IPS-11a (cell line): ENCODE measurements around the gene LDLRAD2.
"Not testable (repeated sequence)": the region's sequence is repeated elsewhere in the genome, so short reads cannot be mapped to it uniquely, and the experiment has no call there.

Source experiments
- H3K4me3 ChIP-seq: one replicate; pipeline ENCODE4 v1.5.1; 2013; ENCODE audit warnings: low read depth, low read length, control low read depth

The LDLRAD2 gene

GRCh38 chr1:21823980-21824702 is 12.1 kb downstream of the LDLRAD2 start:
- no peak overlapping the region for H3K4me3 ChIP-seq

- H3K4me3 ChIP-seq, result no peak overlapping the region
Measured at GRCh38 chr1:21824926-21825325, 12.9 kb downstream of the LDLRAD2 start.

- H3K4me3 ChIP-seq, result no peak overlapping the region
Measured at GRCh38 chr1:21825393-21825792, 13.3 kb downstream of the LDLRAD2 start.

- not testable (repeated sequence) for H3K4me3 ChIP-seq
Measured at GRCh38 chr1:21826694-21827093, 14.6 kb downstream of the LDLRAD2 start.

GRCh38 chr1:21827141-21827679 is 15.1 kb downstream of the LDLRAD2 start:
- H3K4me3 ChIP-seq, result no peak overlapping the region

- no peak overlapping the region for H3K4me3 ChIP-seq
Measured at GRCh38 chr1:21828075-21828474, 16.0 kb downstream of the LDLRAD2 start.

GRCh38 chr1:21828506-21829210 is 16.6 kb downstream of the LDLRAD2 start:
- no peak overlapping the region for H3K4me3 ChIP-seq

GRCh38 chr1:21829294-21829693 is 17.2 kb downstream of the LDLRAD2 start:
- no peak overlapping the region for H3K4me3 ChIP-seq

GRCh38 chr1:21830792-21831453 is 18.9 kb downstream of the LDLRAD2 start:
- H3K4me3 ChIP-seq, result no peak overlapping the region

- H3K4me3 ChIP-seq, result no peak overlapping the region
Measured at GRCh38 chr1:21831454-21831970, 19.4 kb downstream of the LDLRAD2 start.

GRCh38 chr1:21833392-21833976 is 21.4 kb downstream of the LDLRAD2 start:
- H3K4me3 ChIP-seq, result no peak overlapping the region

GRCh38 chr1:21834094-21834493 is 22.0 kb downstream of the LDLRAD2 start:
- no peak overlapping the region for H3K4me3 ChIP-seq

GRCh38 chr1:21834666-21835065 is 22.6 kb downstream of the LDLRAD2 start:
- H3K4me3 ChIP-seq, result no peak overlapping the region

GRCh38 chr1:21836010-21836409 is 23.9 kb downstream of the LDLRAD2 start:
- H3K4me3 ChIP-seq, result no peak overlapping the region

GRCh38 chr1:21836729-21837128 is 24.7 kb downstream of the LDLRAD2 start:
- no peak overlapping the region for H3K4me3 ChIP-seq

GRCh38 chr1:21837476-21837875 is 25.4 kb downstream of the LDLRAD2 start:
- H3K4me3 ChIP-seq, result no peak overlapping the region

GRCh38 chr1:21838359-21839157 is 26.5 kb downstream of the LDLRAD2 start:
- no peak overlapping the region for H3K4me3 ChIP-seq

- no peak overlapping the region for H3K4me3 ChIP-seq
Measured at GRCh38 chr1:21839337-21840037, 27.4 kb downstream of the LDLRAD2 start.

GRCh38 chr1:21840981-21841380 is 28.9 kb downstream of the LDLRAD2 start:
- H3K4me3 ChIP-seq, result no peak overlapping the region
